Lower leg skin (tissue), 4 donors: ENCODE measurements around the gene TICRR. TPM values are rescaled to one million over a fixed set of nuclear protein-coding genes. Genes with fewer than 3 reads are reported as not detected.

Experiments used
- DNase-seq, 2 donors: peaks; one replicate each; pipeline ENCODE4 v3.0.0-alpha.2; 2019; ENCODE audit warnings: low spot score in 2 of 2
- H3K4me3 ChIP-seq: fragments of 200-600 bp; sonication (generic); 2 replicates; pipeline ENCODE4 v1.5.1; 2017; ENCODE audit warnings: mild to moderate bottlenecking, low read depth; ENCODE audit not compliant: poor library complexity, severe bottlenecking
- CTCF ChIP-seq, 3 donors: fragments of 450-650 bp; IDR thresholded peaks; one replicate each; pipeline ENCODE4 v1.5.1; 2016; ENCODE audit warnings: antibody characterized with exemption in 3 of 3, mild to moderate bottlenecking in 3 of 3, moderate library complexity in 2 of 3
- POLR2A ChIP-seq, 2 donors: fragments of 450-650 bp; IDR thresholded peaks; one replicate each; pipeline ENCODE4 v1.6.1; 2016 to 2017; ENCODE audit warnings: antibody characterized with exemption in 2 of 2, mild to moderate bottlenecking in 1 of 2, moderate library complexity in 1 of 2
- WGBS, 2 donors: methylation state at CpG; one replicate each; pipeline ENCODE4 v1.1.5; 2018; 5-methylcytosine and 5-hydroxymethylcytosine counted together
- intact Hi-C: fragments of 100-400 bp; cut with DNase I; formaldehyde crosslinking; loops from one replicate; pipeline ENCODE4 v1.15.0; 2023; ENCODE audit warnings: low total_unique reads
- total RNA-seq, 4 donors: library from RNA; depleted of rRNA; stranded (reverse); fragments of >200 nt; gene quantifications; one replicate each; pipeline ENCODE4 v1.1.0, GENCODE V29; 2016

The TICRR gene
- total RNA-seq, 4 donors from 2014 or later, result 0.21 to 1.2 (median 0.55) TPM

GRCh38 chr15:89613031-89613430 lies 37.8 kb downstream of the TICRR start:
- 81 to 94% methylated on average over 2 of the region's 2 CpGs for WGBS, 2 donors
- no peak overlapping the region for H3K4me3 ChIP-seq
- DNase-seq, result no peak
- no peak for TF ChIP-seq POLR2A (IDR thresholded peaks at IDR 0.05)
- TF ChIP-seq CTCF (IDR thresholded peaks at IDR 0.05), result no peak
- intact Hi-C loops, result no loop called here

- H3K4me3 ChIP-seq, result no peak overlapping the region
- WGBS, 2 donors, result 100% methylated on average over 1 of the region's 1 CpG
- DNase-seq, result no peak
- TF ChIP-seq CTCF (IDR thresholded peaks at IDR 0.05), result no peak
- no peak for TF ChIP-seq POLR2A (IDR thresholded peaks at IDR 0.05)
- intact Hi-C loops, result no loop called here
Observed at GRCh38 chr15:89614164-89614563, 38.9 kb downstream of the TICRR start.

- DNase-seq, result no peak
- WGBS, 2 donors, result 92 to 100% methylated on average over 1 of the region's 1 CpG
- H3K4me3 ChIP-seq, result no peak overlapping the region
- TF ChIP-seq POLR2A (IDR thresholded peaks at IDR 0.05) (no peak), CTCF (IDR thresholded peaks at IDR 0.05) (no peak)
- intact Hi-C loops, result no loop called here
Observed at GRCh38 chr15:89615135-89615534, 39.9 kb downstream of the TICRR start.

- intact Hi-C loops, result no loop called here
- DNase-seq, result no peak
- no peak for TF ChIP-seq POLR2A (IDR thresholded peaks at IDR 0.05)
- TF ChIP-seq CTCF (IDR thresholded peaks at IDR 0.05), result no peak
- no peak overlapping the region for H3K4me3 ChIP-seq
- WGBS, 2 donors, result 96 to 97% methylated on average over 4 of the region's 4 CpGs
Observed at GRCh38 chr15:89616228-89616627, 41.0 kb downstream of the TICRR start.

- intact Hi-C loops, result no loop called here
- 63 to 76% methylated on average over 4 of the region's 4 CpGs for WGBS, 2 donors
- TF ChIP-seq POLR2A (IDR thresholded peaks at IDR 0.05) (no peak), CTCF (IDR thresholded peaks at IDR 0.05) (no peak)
- no peak overlapping the region for H3K4me3 ChIP-seq
- no peak for DNase-seq
Observed at GRCh38 chr15:89621547-89621946, 46.3 kb downstream of the TICRR start.

- TF ChIP-seq CTCF (IDR thresholded peaks at IDR 0.05), result no peak
- TF ChIP-seq POLR2A (IDR thresholded peaks at IDR 0.05), result no peak
- DNase-seq, result no peak
- intact Hi-C loops, result no loop called here
- H3K4me3 ChIP-seq, result no peak overlapping the region
- WGBS, 2 donors, result 62 to 76% methylated on average over 1 of the region's 1 CpG
Observed at GRCh38 chr15:89623165-89623564, 47.9 kb downstream of the TICRR start.
